HUES64 (cell line): ENCODE data around the gene FOXP4.

Experiments
- H3K27ac ChIP-seq: 2 replicates; pipeline ENCODE4 v1.7.0; 2013; ENCODE audit warnings: low read depth, low read length, inconsistent platforms
- H3K27me3 ChIP-seq: 2 replicates; pipeline ENCODE4 v1.6.1; 2013; ENCODE audit warnings: mild to moderate bottlenecking, low read length; ENCODE audit not compliant: insufficient read depth
- H3K36me3 ChIP-seq: 2 replicates; pipeline ENCODE4 v1.6.1; 2013; ENCODE audit warnings: mild to moderate bottlenecking, low read length; ENCODE audit not compliant: insufficient read depth
- H3K4me1 ChIP-seq: 2 replicates; pipeline ENCODE4 v1.6.1; 2013; ENCODE audit warnings: mild to moderate bottlenecking, low read length, moderate library complexity; ENCODE audit not compliant: insufficient read depth
- H3K4me3 ChIP-seq: 2 replicates; pipeline ENCODE4 v1.5.1; 2013; ENCODE audit warnings: mild to moderate bottlenecking, low read length, moderate library complexity
- H3K9ac ChIP-seq: 2 replicates; pipeline ENCODE4 v1.6.1; 2013; ENCODE audit warnings: mild to moderate bottlenecking, low read depth, low read length
- H3K9me3 ChIP-seq: 2 replicates; pipeline ENCODE4 v1.6.1; 2013; ENCODE audit warnings: low read depth, low read length; ENCODE audit not compliant: insufficient read depth
- WGBS: fragments of 150-250, 120-280 bp; methylation state at CpG from one replicate; pipeline ENCODE4 v1.1.7; 2013; ENCODE audit warnings: missing lambda C conversion rate; 5-methylcytosine and 5-hydroxymethylcytosine counted together

Gene FOXP4

GRCh38 chr6:41587131-41587879, 41.1 kb downstream of the FOXP4 start:
- 77% methylated on average over 26 of the region's 26 CpGs for WGBS
- Histone ChIP-seq H3K4me3 (no peak overlapping the region), H3K9me3 (no peaks in the 10 kb centered on the region), H3K9ac (no peak overlapping the region), H3K27me3 (no peaks in the 10 kb centered on the region), H3K27ac (no peak overlapping the region), H3K36me3 (peaks cover 3% of the 10 kb centered on the region; the same call in 1 of the 2 replicates), H3K4me1 (peaks cover 17% of the 10 kb centered on the region)

GRCh38 chr6:41588111-41588510, 41.9 kb downstream of the FOXP4 start:
- Histone ChIP-seq H3K4me3 (no peak overlapping the region), H3K36me3 (peaks cover 3% of the 10 kb centered on the region; the same call in 1 of the 2 replicates), H3K9ac (no peak overlapping the region), H3K4me1 (peaks cover 17% of the 10 kb centered on the region), H3K27me3 (no peaks in the 10 kb centered on the region), H3K27ac (no peak overlapping the region), H3K9me3 (no peaks in the 10 kb centered on the region)
- WGBS, result 71% methylated on average over 13 of the region's 15 CpGs

GRCh38 chr6:41589223-41589622, 43.0 kb downstream of the FOXP4 start:
- Histone ChIP-seq H3K27me3 (no peaks in the 10 kb centered on the region), H3K4me1 (peaks cover 15% of the 10 kb centered on the region), H3K4me3 (no peak overlapping the region), H3K36me3 (peaks cover 3% of the 10 kb centered on the region; the same call in 1 of the 2 replicates), H3K9ac (no peak overlapping the region), H3K9me3 (no peaks in the 10 kb centered on the region), H3K27ac (no peak overlapping the region)
- WGBS, result 89% methylated on average over 4 of the region's 4 CpGs

- peaks cover 9% of the 10 kb centered on the region; the same call in 1 of the 2 replicates for H3K4me1 ChIP-seq
- 90% methylated on average over 39 of the region's 39 CpGs for WGBS
- H3K36me3 ChIP-seq, result peaks cover 5% of the 10 kb centered on the region
- H3K27ac ChIP-seq, result no peak overlapping the region
- no peaks in the 10 kb centered on the region; the same call in 1 of the 2 replicates for H3K27me3 ChIP-seq
- no peak overlapping the region for H3K9ac ChIP-seq
- no peak overlapping the region for H3K4me3 ChIP-seq
- no peaks in the 10 kb centered on the region for H3K9me3 ChIP-seq
These were observed 43.7 kb downstream of the FOXP4 start for GRCh38 chr6:41589636-41590622.

DNA sequence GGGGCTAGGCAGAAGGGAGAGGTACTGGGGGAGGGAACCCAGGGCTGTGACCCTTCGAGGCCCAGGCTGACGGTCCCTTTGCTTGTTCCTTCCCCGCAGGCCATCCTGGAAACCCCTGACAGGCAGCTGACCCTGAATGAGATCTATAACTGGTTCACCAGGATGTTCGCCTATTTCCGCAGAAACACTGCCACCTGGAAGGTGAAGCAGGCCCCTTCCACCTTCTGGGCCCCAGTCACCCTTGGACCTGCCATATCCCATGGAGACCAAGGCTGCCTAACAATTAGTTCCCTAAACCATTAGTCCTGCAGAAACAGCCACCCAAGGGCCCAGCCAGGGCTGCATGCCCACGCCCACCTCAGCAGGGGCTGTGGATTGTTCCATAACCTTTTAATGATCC, 44.9 kb downstream of the FOXP4 start:
- Histone ChIP-seq H3K9ac (no peak overlapping the region), H3K4me3 (no peak overlapping the region), H3K4me1 (0 out of 2 replicates have a peak, but pooled peaks cover 5% of the 10 kb centered on the region), H3K36me3 (peaks cover 8% of the 10 kb centered on the region), H3K9me3 (no peaks in the 10 kb centered on the region), H3K27me3 (no peaks in the 10 kb centered on the region; the same call in 1 of the 2 replicates), H3K27ac (no peak overlapping the region)
- 85% methylated on average over 6 of the region's 6 CpGs for WGBS

DNA sequence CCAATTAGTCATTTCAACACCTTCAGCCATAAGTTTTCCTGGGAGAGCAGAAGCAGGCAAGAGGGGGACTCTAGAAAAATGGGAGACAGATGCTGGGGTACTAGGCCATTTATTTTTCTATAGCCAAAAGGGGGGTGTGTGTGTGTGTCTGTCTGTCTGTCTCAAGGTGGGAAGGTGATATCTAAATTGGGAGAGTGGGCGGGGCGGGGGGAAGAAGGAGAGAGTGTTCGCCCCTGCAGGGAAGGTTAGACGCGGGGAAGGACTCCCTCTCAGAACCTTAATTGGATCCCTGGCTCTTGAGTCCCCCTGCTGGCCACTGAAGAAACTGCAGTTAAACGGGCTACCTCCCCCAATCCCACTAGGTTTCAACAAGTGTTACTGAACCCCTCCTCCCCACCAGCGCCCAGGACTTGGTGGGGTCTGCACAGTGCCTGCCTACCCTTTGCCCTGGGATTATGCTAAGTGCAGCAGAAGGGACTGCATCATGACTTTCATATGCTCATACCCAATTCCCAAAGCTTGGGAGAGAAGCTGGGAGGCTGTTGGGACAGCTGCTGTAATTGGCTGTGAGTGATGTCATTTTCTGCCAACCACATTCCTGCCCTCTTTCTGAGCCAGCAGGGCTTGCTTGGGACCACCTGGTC, 45.8 kb downstream of the FOXP4 start:
- WGBS, result 4% methylated on average over 7 of the region's 7 CpGs
- Histone ChIP-seq H3K36me3 (peaks cover 8% of the 10 kb centered on the region), H3K4me3 (no peak overlapping the region), H3K27me3 (no peaks in the 10 kb centered on the region; the same call in 1 of the 2 replicates), H3K9me3 (no peaks in the 10 kb centered on the region), H3K9ac (no peak overlapping the region), H3K4me1 (peaks cover 5% of the 10 kb centered on the region; the same call in 1 of the 2 replicates), H3K27ac (no peak overlapping the region)

DNA sequence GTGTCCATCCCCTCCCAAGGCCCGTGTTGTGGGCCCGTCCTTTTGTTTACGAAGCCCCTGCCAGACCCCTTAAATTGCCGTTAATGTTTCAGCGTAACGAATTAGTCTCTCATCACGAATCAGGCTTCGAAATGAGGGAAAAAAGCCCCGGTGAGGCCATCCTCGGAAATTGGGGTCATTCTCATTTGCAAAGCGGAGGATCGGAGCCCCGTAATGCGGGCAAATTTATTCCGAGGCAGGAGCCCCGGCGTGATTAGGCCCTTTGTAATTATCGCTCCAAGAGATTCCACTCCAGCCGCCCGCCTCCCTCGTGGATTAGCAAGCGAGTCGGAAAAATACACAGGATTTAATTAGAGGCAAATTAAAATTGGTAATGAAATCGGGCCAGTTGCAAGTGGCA, 47.2 kb downstream of the FOXP4 start:
- Histone ChIP-seq H3K9me3 (no peaks in the 10 kb centered on the region), H3K4me1 (peaks cover 5% of the 10 kb centered on the region; the same call in 1 of the 2 replicates), H3K4me3 (no peak overlapping the region), H3K27ac (no peak overlapping the region), H3K36me3 (peaks cover 8% of the 10 kb centered on the region), H3K9ac (no peak overlapping the region), H3K27me3 (no peaks in the 10 kb centered on the region; the same call in 1 of the 2 replicates)
- WGBS, result 96% methylated on average over 24 of the region's 24 CpGs

DNA sequence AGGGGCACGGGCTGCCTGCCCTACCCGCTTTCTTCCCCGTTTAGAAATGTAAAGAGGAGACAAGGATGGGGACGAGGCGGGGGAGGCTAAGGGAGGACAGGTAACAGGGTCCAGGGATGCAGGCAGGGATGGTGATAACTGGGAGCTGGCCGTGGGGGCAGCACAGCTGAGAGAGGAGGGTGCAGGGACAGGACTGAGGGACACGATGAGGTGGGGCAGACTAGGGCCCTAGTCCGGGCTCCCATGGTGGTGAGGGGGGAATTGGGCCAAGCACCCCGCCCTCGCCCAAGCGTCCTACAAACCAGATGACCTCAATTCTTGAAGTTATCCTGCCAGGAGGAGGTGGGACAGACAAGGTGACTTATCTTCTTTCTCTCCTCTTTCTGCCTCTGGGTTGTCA, 47.7 kb downstream of the FOXP4 start:
- Histone ChIP-seq H3K27ac (no peak overlapping the region), H3K4me3 (no peak overlapping the region), H3K9ac (no peak overlapping the region), H3K36me3 (peaks cover 8% of the 10 kb centered on the region), H3K4me1 (peaks cover 5% of the 10 kb centered on the region; the same call in 1 of the 2 replicates), H3K27me3 (no peaks in the 10 kb centered on the region; the same call in 1 of the 2 replicates), H3K9me3 (no peaks in the 10 kb centered on the region)
- 90% methylated on average over 11 of the region's 11 CpGs for WGBS

GRCh38 chr6:41594326-41594725, 48.1 kb downstream of the FOXP4 start:
- peaks cover 5% of the 10 kb centered on the region; the same call in 1 of the 2 replicates for H3K4me1 ChIP-seq
- peaks cover 8% of the 10 kb centered on the region; the same call in 1 of the 2 replicates for H3K36me3 ChIP-seq
- WGBS, result 92% methylated on average over 4 of the region's 5 CpGs
- no peak overlapping the region for H3K9ac ChIP-seq
- no peak overlapping the region for H3K4me3 ChIP-seq
- no peak overlapping the region for H3K27ac ChIP-seq
- H3K9me3 ChIP-seq, result no peaks in the 10 kb centered on the region
- H3K27me3 ChIP-seq, result no peaks in the 10 kb centered on the region; the same call in 1 of the 2 replicates

DNA sequence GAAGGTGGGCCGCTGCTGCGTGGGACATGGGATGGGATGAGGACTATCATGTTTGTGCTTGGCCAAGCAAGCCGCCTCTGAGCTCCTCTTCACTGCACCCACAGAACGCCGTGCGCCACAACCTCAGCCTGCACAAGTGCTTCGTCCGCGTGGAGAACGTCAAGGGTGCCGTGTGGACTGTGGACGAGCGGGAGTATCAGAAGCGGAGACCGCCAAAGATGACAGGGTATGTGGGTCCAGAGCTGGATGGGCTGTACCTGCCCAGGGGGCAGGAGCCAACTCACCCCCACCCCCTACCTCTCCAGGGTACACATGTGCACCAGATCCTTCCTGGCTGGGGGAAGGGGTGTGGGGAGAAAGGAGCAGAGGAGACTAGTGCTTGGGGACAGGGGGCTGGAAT, 48.6 kb downstream of the FOXP4 start:
- peaks cover 8% of the 10 kb centered on the region; the same call in 1 of the 2 replicates for H3K36me3 ChIP-seq
- H3K4me1 ChIP-seq, result peaks cover 5% of the 10 kb centered on the region; the same call in 1 of the 2 replicates
- no peak overlapping the region for H3K9ac ChIP-seq
- 95% methylated on average over 15 of the region's 15 CpGs for WGBS
- H3K4me3 ChIP-seq, result no peak overlapping the region
- H3K27ac ChIP-seq, result no peak overlapping the region
- no peaks in the 10 kb centered on the region; the same call in 1 of the 2 replicates for H3K27me3 ChIP-seq
- H3K9me3 ChIP-seq, result no peaks in the 10 kb centered on the region
